ENCODE results near the gene IRF6.

Gene IRF6

GRCh38 chr1:209805875-209806760 is at the start of gene IRF6:
IRF6 (minus strand) TSS chr1:209806142; CDS start chr1:209801413, 4,729 bp downstream.
- peak; percentile 32 to 61 for DNase-seq (ENCODE audit: extremely low read depth in 1 of 2, low read depth in 1 of 2)

DNA sequence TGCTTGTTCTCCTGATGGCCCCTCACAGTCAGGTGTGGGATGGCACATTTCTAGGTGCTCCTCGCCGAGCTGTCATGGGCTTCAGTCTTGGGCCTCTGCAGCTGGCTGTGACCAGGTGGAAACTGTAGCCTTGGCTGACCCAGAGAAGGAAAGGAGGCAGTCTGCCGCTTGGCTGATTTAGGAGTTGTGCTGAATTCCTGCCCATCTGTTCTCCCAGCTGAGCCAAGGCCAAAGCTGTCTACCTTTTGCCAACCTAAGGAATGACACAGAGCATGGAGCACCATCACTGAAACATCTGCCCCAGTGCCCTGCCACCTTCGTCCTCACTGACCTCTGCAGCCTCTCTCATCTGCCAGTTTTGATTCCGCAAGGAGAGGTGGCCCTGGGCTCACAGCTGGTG is 49.7 kb upstream of the IRF6 start:
- no peak for DNase-seq (ENCODE audit: extremely low read depth in 1 of 2, low read depth in 1 of 2)

DNA sequence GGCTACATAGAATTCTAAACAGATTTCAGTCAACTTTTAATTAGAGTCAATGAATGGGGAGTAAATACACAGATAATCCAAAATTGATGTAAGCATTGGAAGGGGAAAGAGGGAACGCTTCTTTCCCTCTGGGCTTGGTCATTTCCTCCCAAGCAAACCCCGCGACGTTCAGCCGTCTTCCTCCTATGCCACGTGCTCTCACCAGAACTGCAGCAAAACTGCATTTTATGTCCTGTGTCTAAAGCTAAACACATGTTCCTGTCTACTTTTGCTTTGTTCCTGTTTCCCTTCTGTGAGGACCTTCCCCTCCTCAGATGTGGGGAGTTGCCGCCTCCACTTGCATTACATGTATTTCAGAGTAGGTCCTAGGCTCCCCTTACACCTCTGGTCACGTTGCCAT is 49.1 kb upstream of the IRF6 start:
- no peak for DNase-seq (ENCODE audit: extremely low read depth in 1 of 2, low read depth in 1 of 2)

DNA sequence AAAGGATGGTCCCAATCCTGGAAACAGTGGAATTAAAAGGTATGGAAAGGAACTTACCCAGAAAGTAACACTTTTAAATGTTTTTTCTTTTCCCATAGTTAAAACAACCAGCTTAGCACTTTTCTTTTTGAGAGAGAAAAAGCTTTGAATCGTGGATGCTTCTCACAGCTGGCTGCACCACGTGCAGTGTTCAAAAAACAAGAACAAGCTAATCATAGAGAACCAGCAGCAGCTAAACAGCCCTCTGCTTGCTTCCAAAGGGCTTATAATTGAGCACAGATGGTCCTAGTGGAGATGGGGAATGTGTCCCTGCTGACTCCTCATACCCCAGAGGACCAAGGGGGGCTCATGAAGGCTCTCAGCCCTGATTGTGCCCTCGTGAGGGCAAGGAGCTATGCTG is 48.3 kb upstream of the IRF6 start:
- no peak for DNase-seq (ENCODE audit: extremely low read depth in 1 of 2, low read depth in 1 of 2)

DNA sequence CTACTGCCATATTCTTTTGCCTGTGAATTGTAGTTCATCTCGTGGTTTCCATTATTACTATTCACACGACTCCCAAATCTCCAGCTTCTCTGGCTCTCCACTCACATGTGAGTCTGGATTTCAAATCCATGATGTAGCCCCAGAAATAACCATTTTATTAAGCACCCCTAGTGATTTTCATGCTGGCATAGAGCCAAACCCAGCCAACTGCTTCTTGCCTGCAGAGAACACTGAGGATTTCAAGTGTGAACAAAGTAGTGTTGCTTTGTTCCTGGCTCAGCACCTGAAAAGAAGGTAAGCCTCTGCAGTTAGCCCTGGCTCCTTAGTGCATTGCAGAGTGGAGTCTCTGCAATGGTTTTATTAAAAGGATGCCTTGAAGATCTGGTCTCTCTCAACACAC is 47.7 kb upstream of the IRF6 start:
- no peak for DNase-seq (ENCODE audit: extremely low read depth in 1 of 2, low read depth in 1 of 2)

GRCh38 chr1:209850342-209850979 is 44.5 kb upstream of the IRF6 start:
- DNase-seq (ENCODE audit: extremely low read depth in 1 of 2, low read depth in 1 of 2) = peak in 1 of 2 donors; percentile 4

- no peak for DNase-seq (ENCODE audit: extremely low read depth in 1 of 2, low read depth in 1 of 2)
Measured at GRCh38 chr1:209849388-209849787, 43.4 kb upstream of the IRF6 start.

DNA sequence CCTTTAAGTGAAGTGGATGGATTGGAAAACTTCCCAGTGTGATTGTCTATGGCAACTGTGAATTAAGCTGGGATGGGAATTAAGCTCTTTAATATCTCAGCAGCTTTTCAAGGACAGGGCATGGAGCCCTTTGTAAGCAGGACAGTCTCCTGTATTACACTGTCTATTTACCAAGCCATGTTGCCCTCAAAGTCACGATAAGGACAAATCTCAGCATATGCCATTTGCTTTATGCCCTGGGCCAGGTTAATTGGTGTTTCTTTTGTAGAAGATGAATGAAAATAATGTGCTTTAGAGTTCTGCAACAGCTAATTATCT is 39.4 kb upstream of the IRF6 start:
- DNase-seq (ENCODE audit: extremely low read depth in 1 of 2, low read depth in 1 of 2) = no peak

- no peak for DNase-seq (ENCODE audit: extremely low read depth in 1 of 2, low read depth in 1 of 2)
Measured at GRCh38 chr1:209844695-209845407, 38.9 kb upstream of the IRF6 start.

GRCh38 chr1:209840611-209841010 is 34.7 kb upstream of the IRF6 start:
- no peak for DNase-seq (ENCODE audit: extremely low read depth in 1 of 2, low read depth in 1 of 2)

DNA sequence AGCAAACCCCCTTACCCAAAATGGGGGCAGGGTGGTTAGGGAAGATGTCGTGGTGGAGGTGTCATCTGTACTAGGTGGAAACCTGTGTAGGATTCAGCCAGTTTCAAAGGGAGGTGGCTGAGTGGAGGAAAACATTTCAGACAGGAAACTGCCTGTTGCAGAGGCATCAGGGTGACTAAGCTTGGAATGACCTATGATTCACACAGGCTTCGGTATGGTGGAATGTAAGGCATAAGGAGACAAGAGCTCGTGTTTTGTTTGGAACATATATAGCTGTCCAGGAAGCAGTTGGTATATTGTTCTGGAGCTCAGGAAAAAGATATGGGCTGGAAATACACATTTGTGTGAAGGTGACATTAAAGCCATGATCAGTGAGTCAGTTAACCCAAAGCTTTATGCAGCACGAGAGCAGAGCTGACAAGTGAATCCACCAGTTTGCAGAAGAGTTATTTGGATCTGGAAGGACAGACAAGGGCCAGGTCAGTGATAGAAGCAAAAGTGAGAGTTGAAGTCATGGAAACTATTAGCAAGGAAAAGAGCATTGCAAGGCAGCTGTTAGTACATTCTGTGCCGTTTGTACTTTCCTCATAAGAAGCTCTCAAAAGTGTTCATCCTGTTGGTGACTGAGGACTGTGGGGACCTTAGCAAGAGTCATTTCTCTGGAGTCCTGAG is 34.1 kb upstream of the IRF6 start:
- DNase-seq (ENCODE audit: extremely low read depth in 1 of 2, low read depth in 1 of 2) = no peak

DNA sequence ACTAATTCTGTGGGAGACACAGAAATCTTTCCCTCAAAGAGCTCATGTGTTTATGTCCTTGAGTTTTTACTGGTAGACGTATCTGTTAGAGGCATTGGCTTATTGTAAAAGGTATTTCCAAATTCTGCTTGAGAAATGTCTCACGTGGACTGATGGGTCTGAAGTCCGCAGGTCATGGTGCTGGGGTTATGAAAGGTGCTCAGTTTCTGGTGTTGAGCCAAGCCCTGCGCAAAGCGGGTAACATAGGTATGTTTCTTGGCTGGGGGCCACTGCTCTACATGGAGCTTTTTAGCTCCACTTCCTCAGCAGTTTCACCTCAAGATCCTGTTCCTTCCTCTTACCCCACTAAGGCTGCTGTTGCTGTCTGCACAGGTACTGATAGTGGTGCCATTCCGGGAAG is 32.6 kb upstream of the IRF6 start:
- no peak for DNase-seq (ENCODE audit: extremely low read depth in 1 of 2, low read depth in 1 of 2)

- no peak for DNase-seq (ENCODE audit: extremely low read depth in 1 of 2, low read depth in 1 of 2)
Measured at GRCh38 chr1:209837671-209838070, 31.7 kb upstream of the IRF6 start.

- DNase-seq (ENCODE audit: extremely low read depth in 1 of 2, low read depth in 1 of 2) = no peak
Measured at GRCh38 chr1:209835782-209836298, 29.9 kb upstream of the IRF6 start.

DNA sequence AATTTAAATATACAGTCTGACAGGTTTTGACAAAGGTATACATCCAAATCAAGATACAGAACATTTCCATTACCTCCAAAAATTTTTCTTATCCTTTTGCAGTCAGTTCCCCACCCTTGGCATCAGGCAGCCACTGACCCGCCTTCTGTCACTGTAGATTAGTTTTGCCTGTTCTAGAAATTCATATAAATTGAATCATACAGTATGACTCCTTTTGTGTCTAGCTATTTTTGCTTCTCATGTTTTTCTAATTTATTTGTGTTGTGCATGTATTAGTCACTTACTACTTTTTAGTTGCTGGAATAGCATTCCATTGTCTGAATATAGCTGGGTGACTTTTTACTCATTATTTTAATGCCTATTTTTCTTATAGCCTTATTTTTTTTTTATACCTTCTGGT is 25.7 kb upstream of the IRF6 start:
- no peak for DNase-seq (ENCODE audit: extremely low read depth in 1 of 2, low read depth in 1 of 2)

DNA sequence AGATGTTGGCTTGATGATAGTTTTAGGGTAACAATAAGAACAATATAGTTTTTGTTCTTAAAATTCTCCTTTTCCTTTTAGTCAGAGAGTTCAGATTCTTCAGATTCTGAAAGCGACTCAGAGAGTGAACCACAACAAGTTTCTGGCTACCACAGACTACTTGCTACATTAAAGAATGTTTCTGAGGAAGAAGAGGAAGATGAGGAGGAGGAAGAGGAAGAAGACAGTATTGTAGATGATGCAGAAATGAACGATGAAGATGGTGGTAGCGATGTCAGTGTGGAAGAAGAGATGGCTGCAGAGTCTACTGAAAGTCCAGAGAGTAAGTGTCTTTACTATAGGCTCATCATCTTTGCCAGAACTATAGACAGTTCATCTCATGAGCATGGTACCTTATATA is 24.8 kb upstream of the IRF6 start:
- no peak for DNase-seq (ENCODE audit: extremely low read depth in 1 of 2, low read depth in 1 of 2)

DNA sequence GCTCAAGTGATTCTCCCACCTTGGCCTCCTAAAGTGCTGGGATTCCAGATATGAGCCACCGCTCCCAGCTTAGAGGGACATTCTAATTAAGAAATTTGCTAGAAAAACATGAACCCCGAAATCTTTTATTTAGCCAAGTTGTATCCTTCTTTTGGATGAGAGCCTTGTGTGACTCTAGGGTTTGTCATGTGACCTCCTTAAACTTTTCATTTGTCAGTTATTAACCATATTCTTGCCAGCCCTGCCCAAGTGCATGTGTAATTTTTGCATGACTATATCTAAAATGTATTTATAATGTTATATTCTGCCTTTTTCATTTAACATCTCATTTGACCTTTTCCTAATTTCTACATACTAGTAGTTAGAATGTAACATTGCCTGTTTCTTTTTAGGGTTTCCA is 23.8 kb upstream of the IRF6 start:
- DNase-seq (ENCODE audit: extremely low read depth in 1 of 2, low read depth in 1 of 2) = no peak

DNA sequence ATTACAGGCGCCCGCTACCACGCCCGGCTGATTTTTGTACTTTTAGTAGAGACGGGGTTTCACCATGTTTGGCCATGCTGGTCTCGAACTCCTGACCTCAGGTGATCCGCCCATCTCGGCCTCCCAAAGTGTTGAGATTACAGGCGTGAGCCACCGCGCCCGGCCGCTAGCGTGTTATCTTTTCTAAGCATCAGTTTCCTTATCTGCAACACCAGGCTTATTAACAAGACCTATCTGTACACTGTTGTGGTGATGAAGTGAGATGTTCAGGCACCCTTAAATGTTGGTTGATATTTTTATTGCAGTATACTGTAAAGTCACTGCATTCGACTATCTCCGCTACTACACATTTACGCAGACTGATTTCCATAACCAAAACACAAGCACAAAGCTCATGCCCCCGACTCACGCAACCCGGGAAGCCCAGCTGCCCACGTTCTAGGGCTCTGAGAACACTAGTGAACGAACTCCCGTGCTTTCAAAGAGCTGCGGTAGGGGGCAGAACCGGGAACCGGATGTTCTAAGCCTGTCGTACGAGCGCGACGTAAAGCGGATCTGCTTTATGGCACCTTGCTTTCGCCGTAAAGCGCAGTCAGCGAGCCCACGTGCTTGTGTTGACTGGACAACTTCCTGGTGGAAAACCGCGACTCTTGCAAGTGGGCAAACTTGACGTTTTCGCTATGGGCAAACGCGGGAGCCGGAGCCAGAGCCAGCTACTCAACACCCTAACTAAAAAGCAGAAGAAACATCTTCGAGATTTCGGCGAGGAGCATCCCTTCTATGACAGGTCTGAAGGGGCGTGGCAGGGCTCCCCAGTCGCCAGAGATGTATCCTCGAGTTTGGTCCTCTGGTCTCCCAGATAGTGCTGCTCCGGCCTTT is 21.7 kb upstream of the IRF6 start, which contains the start of gene UTP25:
Gene UTP25, plus strand, starts transcription at position 589 of the 879 bp plus-strand sequence. Its CDS starts 92 bp downstream, at position 681.
- peak; percentile 74 to 78 for DNase-seq (ENCODE audit: extremely low read depth in 1 of 2, low read depth in 1 of 2)

- no peak for DNase-seq (ENCODE audit: extremely low read depth in 1 of 2, low read depth in 1 of 2)
Measured at GRCh38 chr1:209825591-209826434, 19.9 kb upstream of the IRF6 start.

All from activated CD8-positive, alpha-beta memory T cell treated with anti-CD3 and anti-CD28 coated beads for 1 hour (primary cell).